M059J (cell line): ENCODE measurements around the gene ERBB4. TPM values are rescaled to one million over a fixed set of nuclear protein-coding genes. Genes with fewer than 3 reads are reported as not detected.
"Not testable (repeated sequence)": the region's sequence is repeated elsewhere in the genome, so short reads cannot be mapped to it uniquely, and the experiment has no call there.

Experiments
- DNase-seq: peaks from one replicate; pipeline ENCODE4 v3.0.0-alpha.2; 2012; ENCODE audit warnings: low read depth
- total RNA-seq: library from RNA; depleted of rRNA; stranded (reverse); fragments of >200 nt; shearing (Covaris generic); gene quantifications from 2 replicates; pipeline ENCODE4 v1.2.3, GENCODE V29; 2014

Gene ERBB4
- total RNA-seq, 1 experiment from 2014 or later, result not detected

GRCh38 chr2:212528106-212528856 is 10.3 kb downstream of the ERBB4 start:
- no peak for DNase-seq

DNA sequence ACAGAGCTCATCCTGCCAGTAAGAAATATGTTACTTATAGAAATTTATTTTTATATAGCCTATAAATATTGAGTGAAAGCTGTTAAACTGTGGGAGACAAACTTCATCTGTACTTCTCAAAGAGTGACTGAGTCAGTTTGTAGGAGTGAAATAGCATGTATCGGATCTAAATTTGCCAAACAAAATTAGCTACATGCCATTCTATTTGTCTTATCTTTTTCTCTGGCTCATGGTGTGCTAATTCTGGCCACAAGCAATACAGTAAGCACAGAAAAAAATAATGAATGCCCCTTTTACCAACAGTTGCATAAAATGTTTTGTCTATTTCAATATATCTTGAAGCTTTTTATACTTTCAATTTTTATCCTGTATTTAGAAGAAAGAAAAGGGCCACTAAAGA is 12.5 kb downstream of the ERBB4 start:
- no peak for DNase-seq

DNA sequence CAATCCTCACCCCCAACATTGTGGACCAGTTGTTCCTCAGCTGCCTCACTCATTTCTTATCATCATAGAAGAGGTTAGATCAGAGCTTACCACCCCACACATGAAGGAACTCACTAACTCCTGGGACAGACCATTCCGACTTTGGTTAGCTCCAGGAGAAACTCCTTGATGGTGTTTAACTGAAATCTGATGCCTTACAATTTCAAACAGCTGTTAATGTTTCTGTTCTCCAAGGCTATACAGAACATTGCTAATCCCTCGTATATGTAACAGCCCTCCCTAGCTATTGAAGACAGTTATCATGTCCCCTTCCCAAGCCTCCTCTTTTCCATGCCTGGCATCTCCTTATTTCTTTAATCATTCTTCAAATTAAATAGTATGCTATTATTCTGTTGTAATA is 14.8 kb downstream of the ERBB4 start:
- no peak for DNase-seq

- peak; percentile 9 for DNase-seq
These were observed 18.3 kb downstream of the ERBB4 start for GRCh38 chr2:212520340-212520739.

DNA sequence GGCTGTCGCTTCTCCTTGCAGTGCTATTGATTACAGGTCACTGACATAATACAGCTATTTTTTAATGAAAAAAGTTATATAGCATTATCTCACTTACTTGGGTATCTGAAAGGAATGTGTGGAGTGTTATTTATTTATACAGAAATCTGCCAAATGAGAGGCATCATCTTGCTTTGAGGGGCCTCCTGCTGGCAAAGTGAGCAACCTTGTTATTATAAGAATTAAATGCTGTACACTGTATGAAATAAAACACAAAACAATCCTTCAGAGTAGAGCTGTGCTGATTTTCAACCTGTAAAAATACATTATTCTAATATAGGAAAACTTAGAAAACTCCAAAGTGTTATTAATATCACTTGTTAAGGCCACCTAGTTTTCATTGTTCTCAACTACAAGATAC is 20.9 kb downstream of the ERBB4 start:
- no peak for DNase-seq

GRCh38 chr2:212505586-212505985 is 33.0 kb downstream of the ERBB4 start:
- DNase-seq, result no peak

- DNase-seq, result no peak
These were observed 43.6 kb downstream of the ERBB4 start for GRCh38 chr2:212495046-212495445.

- DNase-seq, result no peak
These were observed 44.1 kb downstream of the ERBB4 start for GRCh38 chr2:212494418-212495020.

DNA sequence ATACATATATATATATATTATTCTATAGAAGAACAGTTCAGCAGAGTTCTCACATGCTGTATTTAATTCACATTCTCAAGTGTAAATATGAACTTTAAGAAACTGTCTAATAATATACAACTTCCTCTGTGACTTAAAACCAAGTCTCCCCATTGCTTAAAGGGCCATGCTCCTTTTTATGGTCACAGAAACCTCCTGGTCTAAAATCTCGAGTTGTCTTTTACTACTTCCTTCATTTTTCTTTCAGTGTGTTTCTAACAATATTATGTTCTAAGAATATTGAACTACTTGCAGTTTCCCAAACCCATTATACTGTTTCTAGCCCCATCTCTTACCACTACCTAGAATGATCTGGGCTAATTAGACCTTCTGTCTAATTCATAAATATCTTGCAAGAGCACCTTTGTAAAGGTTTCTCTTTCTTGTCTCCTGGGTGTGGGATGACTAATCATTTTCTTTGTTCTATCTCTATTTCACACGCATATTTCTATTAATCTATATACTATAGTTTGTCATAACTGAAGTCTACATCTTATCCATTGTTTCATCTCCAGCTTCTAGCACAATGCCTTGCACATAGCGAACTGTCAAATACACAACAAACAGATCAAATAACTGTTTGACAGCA is 48.8 kb downstream of the ERBB4 start:
- DNase-seq, result no peak

DNA sequence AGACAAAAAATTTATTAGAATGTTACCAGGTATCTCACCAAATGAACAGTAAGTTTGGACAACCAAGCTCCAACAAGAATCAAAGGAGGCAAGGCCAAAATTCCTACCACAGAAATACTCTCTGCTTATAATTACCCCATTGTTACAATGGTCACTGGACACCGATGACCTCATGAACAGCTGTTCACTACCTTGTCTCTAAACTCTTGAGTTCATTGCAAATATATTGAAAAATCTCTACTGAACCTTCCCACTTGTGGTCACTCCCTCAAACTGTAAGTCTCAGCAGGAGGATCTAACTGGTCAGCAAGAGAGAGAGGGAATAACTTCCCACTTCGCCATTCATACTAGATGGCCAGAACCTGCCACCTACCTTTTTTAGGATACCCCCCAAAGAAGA is 50.0 kb downstream of the ERBB4 start:
- DNase-seq, result no peak

- DNase-seq, result no peak
These were observed 54.0 kb downstream of the ERBB4 start for GRCh38 chr2:212484563-212485080.

- DNase-seq, result no peak
These were observed 58.2 kb downstream of the ERBB4 start for GRCh38 chr2:212480447-212480846.

- DNase-seq, result no peak
These were observed 61.0 kb downstream of the ERBB4 start for GRCh38 chr2:212477571-212477970.

- no peak for DNase-seq
These were observed 65.4 kb downstream of the ERBB4 start for GRCh38 chr2:212473211-212473610.

GRCh38 chr2:212467551-212467950 is 71.1 kb downstream of the ERBB4 start:
- DNase-seq, result not testable (repeated sequence)

- DNase-seq, result no peak
These were observed 73.1 kb downstream of the ERBB4 start for GRCh38 chr2:212465456-212465855.

DNA sequence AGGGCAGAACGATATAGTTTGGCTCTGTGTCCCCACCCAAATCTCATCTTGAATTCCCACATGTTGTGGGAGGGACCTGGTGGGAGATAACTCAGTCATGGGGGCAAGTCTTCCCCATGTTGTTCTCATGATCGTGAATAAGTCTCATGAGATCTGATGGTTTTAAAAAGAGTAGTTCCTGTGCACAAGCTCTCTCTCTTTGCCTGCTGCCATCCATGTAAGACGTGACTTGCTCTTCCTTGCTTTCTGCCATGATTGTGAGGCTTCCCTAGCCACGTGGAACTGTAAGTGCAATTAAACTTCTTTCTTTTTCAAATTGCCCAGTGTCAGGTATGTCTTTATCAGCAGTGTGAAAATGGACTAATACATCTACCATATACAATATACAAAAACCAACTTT is 76.9 kb downstream of the ERBB4 start:
- not testable (repeated sequence) for DNase-seq

DNA sequence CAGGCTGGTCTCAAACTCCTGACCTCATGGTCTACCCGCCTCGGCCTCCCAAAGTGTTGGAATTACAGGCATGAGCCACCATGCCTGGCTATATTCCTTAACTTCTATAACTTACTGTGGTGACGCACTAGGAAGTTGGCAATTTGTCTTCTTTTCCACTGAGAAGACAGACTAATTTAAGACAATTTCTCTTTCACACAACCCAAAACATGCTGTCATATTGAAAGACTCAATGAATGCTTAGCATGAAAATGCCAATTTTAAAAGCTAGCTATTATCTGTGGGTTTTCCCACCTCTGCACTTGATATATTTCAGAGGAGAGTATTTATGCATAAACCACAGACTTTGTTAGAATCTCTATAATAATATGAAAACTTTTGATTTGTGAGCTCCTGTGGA is 84.5 kb downstream of the ERBB4 start:
- no peak for DNase-seq

GRCh38 chr2:212451786-212452231 is 86.8 kb downstream of the ERBB4 start:
- peak; percentile 40 for DNase-seq

DNA sequence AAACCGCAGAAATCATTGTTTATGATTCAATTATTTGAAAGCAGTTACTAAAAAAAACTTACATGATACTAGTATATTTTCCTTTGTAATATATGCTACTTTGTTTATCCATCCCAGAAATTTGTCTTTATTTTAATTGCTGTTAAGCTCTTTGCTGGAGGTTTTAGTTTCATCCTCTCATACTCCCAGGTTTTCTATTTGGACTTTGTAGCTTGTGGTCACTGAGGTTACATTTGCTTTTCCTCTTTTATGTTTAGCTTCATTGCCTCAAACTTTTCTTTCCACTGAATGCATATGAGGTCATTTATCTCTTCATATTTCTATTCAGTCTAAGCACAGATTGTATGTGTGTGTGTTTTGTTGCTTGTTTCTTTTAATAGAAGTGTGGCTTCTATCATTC is 89.9 kb downstream of the ERBB4 start:
- DNase-seq, result no peak

GRCh38 chr2:212441821-212442220 is 96.8 kb downstream of the ERBB4 start:
- DNase-seq, result no peak

- DNase-seq, result no peak
These were observed 97.5 kb downstream of the ERBB4 start for GRCh38 chr2:212441141-212441540.
